ENCODE data around the gene DESI1.

DESI1 gene

GRCh38 chr22:41555325-41555982 lies 65.4 kb downstream of the DESI1 start:
- DNase-seq: no peak

- no peak for DNase-seq
Observed at GRCh38 chr22:41551877-41552582, 68.8 kb downstream of the DESI1 start.

DNA sequence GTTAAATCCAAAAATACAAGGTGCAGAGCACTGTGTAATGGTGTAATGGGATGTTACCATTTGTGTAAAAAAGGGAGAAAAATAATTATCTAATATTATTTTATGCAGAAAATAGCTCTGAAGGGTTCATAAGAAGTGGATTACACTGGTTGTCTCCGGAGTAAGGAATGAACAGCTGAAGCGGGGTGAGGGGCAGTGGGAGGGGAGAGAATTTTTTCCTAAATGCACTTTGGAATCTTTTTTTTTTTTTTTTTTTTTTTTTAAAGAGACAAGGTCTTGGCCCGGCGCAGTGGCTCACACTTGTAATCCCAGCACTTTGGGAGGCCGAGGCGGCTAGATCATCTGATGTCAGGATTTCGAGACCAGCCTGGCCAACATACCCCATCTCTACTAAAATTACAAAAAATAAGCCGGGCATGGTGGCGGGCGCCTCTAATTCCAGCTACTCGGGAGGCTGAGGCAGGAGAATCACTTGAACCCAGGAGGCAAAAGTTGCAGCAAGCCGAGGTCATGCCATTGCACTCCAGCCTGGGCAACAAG lies 69.8 kb downstream of the DESI1 start:
- no peak for DNase-seq

DNA sequence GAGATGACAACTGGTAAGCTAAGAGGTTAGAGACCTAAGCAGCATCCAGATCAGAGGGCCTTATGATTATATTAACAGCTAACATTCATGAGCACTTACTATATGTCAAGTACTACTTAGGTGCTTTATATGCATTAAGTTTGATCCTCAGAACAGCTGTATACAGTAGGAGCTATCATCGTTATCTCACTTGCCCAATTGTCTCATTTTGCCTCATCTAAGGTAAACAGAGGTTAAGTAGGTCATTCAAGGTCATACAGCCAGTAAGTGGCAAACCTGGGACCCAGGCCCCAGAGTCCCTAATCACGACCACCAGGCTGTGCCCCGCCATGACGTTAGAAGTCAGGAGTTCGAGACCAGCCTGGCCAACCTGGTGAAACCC lies 72.0 kb downstream of the DESI1 start:
- DNase-seq: no peak

Measured in activated CD4-positive, alpha-beta T cell treated with anti-CD3 and anti-CD28 coated beads, Interleukin-2, amount 50 U/mL, for 48 hours (primary cell).